Smooth muscle cell (in vitro differentiated cells): Measurements from ENCODE around the gene SAMD4B. TPM values are rescaled to one million over a fixed set of nuclear protein-coding genes. Genes with fewer than 3 reads are reported as not detected.

Experiments
- DNase-seq: peaks from one replicate; lab custom pipeline; 2025; ENCODE audit not compliant: unreplicated experiment; lab: John Stamatoyannopoulos, UW
- H2AFZ ChIP-seq: fragments of 200-600 bp; sonication (generic); 2 replicates; pipeline ENCODE4 v1.6.0; 2016; ENCODE audit warnings: antibody characterized with exemption, low read depth, mild to moderate bottlenecking
- H3F3A ChIP-seq: fragments of 200-600 bp; sonication (generic); 2 replicates; pipeline ENCODE4 v1.6.0; 2017; ENCODE audit warnings: antibody characterized with exemption, low read depth
- H3K27ac ChIP-seq: fragments of 200-600 bp; sonication (generic); 2 replicates; pipeline ENCODE4 v1.5.1; 2016; ENCODE audit warnings: low read depth, mild to moderate bottlenecking
- H3K27me3 ChIP-seq: fragments of 200-600 bp; sonication (generic); 2 replicates; pipeline ENCODE4 v1.6.1; 2016; ENCODE audit warnings: low read depth, mild to moderate bottlenecking
- H3K36me3 ChIP-seq: fragments of 200-600 bp; sonication (generic); 2 replicates; pipeline ENCODE4 v1.5.1; 2016; ENCODE audit warnings: low read depth
- H3K4me1 ChIP-seq: fragments of 200-600 bp; sonication (generic); 2 replicates; pipeline ENCODE4 v1.5.1; 2016; ENCODE audit warnings: low read depth
- H3K4me2 ChIP-seq: fragments of 200-600 bp; sonication (generic); 2 replicates; pipeline ENCODE4 v1.6.0; 2016; ENCODE audit warnings: mild to moderate bottlenecking
- H3K4me3 ChIP-seq: fragments of 200-600 bp; sonication (generic); 2 replicates; pipeline ENCODE4 v1.5.1; 2016; ENCODE audit warnings: mild to moderate bottlenecking
- H3K79me2 ChIP-seq: fragments of 200-600 bp; sonication (generic); 2 replicates; pipeline ENCODE4 v1.6.0; 2016; ENCODE audit warnings: low read depth, mild to moderate bottlenecking
- H3K9ac ChIP-seq: fragments of 200-600 bp; sonication (generic); 2 replicates; pipeline ENCODE4 v1.6.0; 2016; ENCODE audit warnings: low read depth
- H3K9me3 ChIP-seq: fragments of 200-600 bp; sonication (generic); replicated peaks from 2 replicates; pipeline ENCODE4 v1.5.1; 2016; ENCODE audit warnings: low read depth
- H4K20me1 ChIP-seq: fragments of 200-600 bp; sonication (generic); 2 replicates; pipeline ENCODE4 v1.6.0; 2016; ENCODE audit warnings: low read depth
- CTCF ChIP-seq: fragments of 200-600 bp; sonication (generic); IDR thresholded peaks from 2 replicates; pipeline ENCODE4 v1.5.1; 2017; ENCODE audit warnings: borderline replicate concordance, mild to moderate bottlenecking, antibody characterized with exemption; ENCODE audit not compliant: insufficient read depth, poor library complexity, severe bottlenecking
- WGBS: methylation state at CpG from one replicate; pipeline ENCODE4 v1.1.7; 2016; ENCODE audit warnings: low lambda C conversion rate; 5-methylcytosine and 5-hydroxymethylcytosine counted together
- polyA plus RNA-seq: library from polyadenylated mRNA; unstranded; fragments of >200 nt; fragmentation: Nextera tagmentation; extraction: Ambion mirVana; gene quantifications from 2 replicates; pipeline ENCODE4 v1.2.1, GENCODE V29; 2016
- total RNA-seq: library from RNA; depleted of rRNA; stranded (reverse); fragments of >200 nt; gene quantifications from 2 replicates; pipeline ENCODE4 v1.2.3, GENCODE V29; 2014

Gene SAMD4B
- total and polyA plus RNA-seq, 2 experiments from 2014 or later: 58.3 to 61.8 TPM

GRCh38 chr19:39356073-39356472 is 13.9 kb downstream of the SAMD4B start:
- Histone ChIP-seq H3K9me3 (no peaks in the 10 kb centered on the region), H3K4me2 (no peak overlapping the region), H3K9ac (no peak overlapping the region), H3F3A (no peaks in the 10 kb centered on the region), H3K79me2 (peaks cover 16% of the 10 kb centered on the region), H3K4me3 (no peak overlapping the region), H3K36me3 (peaks cover 11% of the 10 kb centered on the region), H3K4me1 (no peaks in the 10 kb centered on the region), H3K27ac (no peak overlapping the region), H2AFZ (no peak overlapping the region), H4K20me1 (peaks cover 58% of the 10 kb centered on the region), H3K27me3 (no peaks in the 10 kb centered on the region)
- no peak for DNase-seq
- TF ChIP-seq CTCF: no peak
- WGBS: 97% methylated on average over 3 of the region's 3 CpGs

- H2AFZ ChIP-seq: no peak overlapping the region
- H3K9ac ChIP-seq: no peak overlapping the region
- no peak overlapping the region for H3K27ac ChIP-seq
- H3K4me1 ChIP-seq: no peaks in the 10 kb centered on the region
- DNase-seq: no peak
- H3F3A ChIP-seq: no peaks in the 10 kb centered on the region
- H3K79me2 ChIP-seq: peaks cover 11% of the 10 kb centered on the region
- no peaks in the 10 kb centered on the region for H3K9me3 ChIP-seq
- no peaks in the 10 kb centered on the region for H3K27me3 ChIP-seq
- H3K4me3 ChIP-seq: no peak overlapping the region
- no peak overlapping the region for H3K4me2 ChIP-seq
- WGBS: 94% methylated on average over 18 of the region's 18 CpGs
- no peak for TF ChIP-seq CTCF
- H4K20me1 ChIP-seq: peaks cover 54% of the 10 kb centered on the region
- H3K36me3 ChIP-seq: peaks cover 11% of the 10 kb centered on the region
Measured at GRCh38 chr19:39356647-39357046, 14.4 kb downstream of the SAMD4B start.

GRCh38 chr19:39359026-39359425 is 16.8 kb downstream of the SAMD4B start:
- peaks cover 11% of the 10 kb centered on the region for H3K36me3 ChIP-seq
- no peak overlapping the region for H2AFZ ChIP-seq
- DNase-seq: no peak
- WGBS: 99% methylated on average over 3 of the region's 3 CpGs
- H3K27me3 ChIP-seq: no peaks in the 10 kb centered on the region
- H3K4me3 ChIP-seq: no peak overlapping the region
- H4K20me1 ChIP-seq: peaks cover 40% of the 10 kb centered on the region
- H3K9me3 ChIP-seq: no peaks in the 10 kb centered on the region
- no peak overlapping the region for H3K27ac ChIP-seq
- no peak overlapping the region for H3K4me2 ChIP-seq
- H3K79me2 ChIP-seq: no peaks in the 10 kb centered on the region
- H3F3A ChIP-seq: no peaks in the 10 kb centered on the region
- TF ChIP-seq CTCF: no peak
- no peak overlapping the region for H3K9ac ChIP-seq
- H3K4me1 ChIP-seq: no peaks in the 10 kb centered on the region

GRCh38 chr19:39360599-39360998 is 18.4 kb downstream of the SAMD4B start:
- Histone ChIP-seq H3K9ac (no peak overlapping the region), H3K4me1 (no peaks in the 10 kb centered on the region), H3F3A (no peaks in the 10 kb centered on the region), H3K27me3 (no peaks in the 10 kb centered on the region), H3K36me3 (peaks cover 11% of the 10 kb centered on the region), H2AFZ (no peak overlapping the region), H3K27ac (no peak overlapping the region), H3K9me3 (no peaks in the 10 kb centered on the region), H3K4me3 (no peak overlapping the region), H3K79me2 (no peaks in the 10 kb centered on the region), H4K20me1 (peaks cover 36% of the 10 kb centered on the region), H3K4me2 (no peak overlapping the region)
- no peak for TF ChIP-seq CTCF
- WGBS: 96% methylated on average over 1 of the region's 1 CpG
- DNase-seq: no peak
